SK-N-SH (cell line): ENCODE data around the gene UBE4B. TPM values are rescaled to one million over a fixed set of nuclear protein-coding genes. Genes with fewer than 3 reads are reported as not detected.
A peak's percentile ranks its signal among the peaks of the same experiment; 100 is the strongest.

Experiments used
- CTCF ChIA-PET: fragments of 300-600, 350-600 bp; formaldehyde crosslinking; extraction: SDS; loops from one replicate; lab custom pipeline; 2021; lab: Yijun Ruan, JAX
- POLR2A ChIA-PET: fragments of 350-600 bp; sonication (Branson Sonifier 250); formaldehyde crosslinking; extraction: SDS; loops from one replicate; lab custom pipeline; 2020; ENCODE audit warnings: antibody characterized with exemption, inconsistent platforms; lab: Yijun Ruan, JAX
- DNase-seq: peaks from one replicate; pipeline ENCODE4 v3.0.0; 2012
- H2AFZ ChIP-seq: fragments of 200-600 bp; sonication (generic); 2 replicates; pipeline ENCODE4 v1.8.1; 2016; ENCODE audit warnings: antibody characterized with exemption, mild to moderate bottlenecking, low read depth
- H3F3A ChIP-seq: fragments of 200-600 bp; sonication (generic); replicated peaks from 2 replicates; pipeline ENCODE3; 2016; ENCODE audit warnings: antibody characterized with exemption, mild to moderate bottlenecking; ENCODE audit not compliant: insufficient read depth
- H3K27ac ChIP-seq, 2 experiments: fragments of 200-500 bp in 1 of 2; fragments of 200-600 bp in 1 of 2; sonication (Bioruptor generic) in 1 of 2; sonication (generic), shearing (Covaris generic) in 1 of 2; 2 replicates each; pipeline versions ENCODE4 v1.5.1 to v1.6.1; 2014 to 2016; ENCODE audit warnings: low read depth in 2 of 2, inconsistent platforms in 1 of 2, low read length in 1 of 2, mild to moderate bottlenecking in 1 of 2, mixed read lengths in 1 of 2
- H3K27me3 ChIP-seq: fragments of 200-600 bp; sonication (generic), shearing (Covaris generic); 2 replicates; pipeline ENCODE4 v1.6.1; 2016; ENCODE audit warnings: mixed run types; ENCODE audit not compliant: insufficient read depth
- H3K36me3 ChIP-seq, 2 experiments: fragments of 200-500 bp in 1 of 2; fragments of 200-600 bp in 1 of 2; sonication (Bioruptor generic) in 1 of 2; sonication (generic) in 1 of 2; replicated peaks in 1 of 2; 2 replicates each; pipeline versions ENCODE3 to v1.5.1; 2014 to 2016; ENCODE audit warnings: low read length in 1 of 2, mild to moderate bottlenecking in 1 of 2; ENCODE audit not compliant: insufficient read depth in 2 of 2, control insufficient read depth in 1 of 2
- H3K4me1 ChIP-seq, 2 experiments: fragments of 200-500 bp in 1 of 2; fragments of 200-600 bp in 1 of 2; sonication (Bioruptor generic) in 1 of 2; sonication (generic), shearing (Covaris generic) in 1 of 2; 2 replicates each; pipeline versions ENCODE4 v1.5.1 to v1.6.1; 2014 to 2016; ENCODE audit warnings: low read depth in 1 of 2, low read length in 1 of 2, mixed run types in 1 of 2; ENCODE audit not compliant: insufficient read depth in 2 of 2, control insufficient read depth in 1 of 2
- H3K4me2 ChIP-seq: fragments of 200-600 bp; sonication (generic), shearing (Covaris generic); 2 replicates; pipeline ENCODE4 v1.6.1; 2017; ENCODE audit warnings: mixed run types
- H3K4me3 ChIP-seq, 2 experiments: fragments of 200-500 bp in 1 of 2; fragments of 200-600 bp in 1 of 2; sonication (Bioruptor generic) in 1 of 2; sonication (generic), shearing (Covaris generic) in 1 of 2; 2 replicates each; pipeline versions ENCODE4 v1.5.1 to v1.8.1; 2014 to 2016; ENCODE audit warnings: low read depth in 2 of 2, inconsistent platforms in 1 of 2, low read length in 1 of 2, mild to moderate bottlenecking in 1 of 2, mixed read lengths in 1 of 2, moderate library complexity in 1 of 2
- H3K79me2 ChIP-seq: fragments of 200-600 bp; sonication (generic); 2 replicates; pipeline ENCODE4 v1.8.1; 2017; ENCODE audit warnings: mild to moderate bottlenecking; ENCODE audit not compliant: insufficient read depth
- H3K9ac ChIP-seq: fragments of 200-600 bp; sonication (generic); 2 replicates; pipeline ENCODE4 v1.6.1; 2017; ENCODE audit warnings: mixed run types
- H3K9me2 ChIP-seq: fragments of 200-600 bp; sonication (generic); 2 replicates; pipeline ENCODE4 v1.6.1; 2017; ENCODE audit warnings: mixed run types
- H3K9me3 ChIP-seq: fragments of 200-600 bp; sonication (generic); 2 replicates; pipeline ENCODE4 v1.6.1; 2017; ENCODE audit warnings: mixed run types, mild to moderate bottlenecking, moderate library complexity
- H4K20me1 ChIP-seq: fragments of 200-600 bp; sonication (generic); 2 replicates; pipeline ENCODE4 v1.6.1; 2017; ENCODE audit warnings: mild to moderate bottlenecking, mixed run types; ENCODE audit not compliant: insufficient read depth
- CHD2 ChIP-seq: fragments of 150-350 bp; IDR thresholded peaks from 2 replicates; pipeline ENCODE4 v1.6.1; 2018; ENCODE audit warnings: low read length; ENCODE audit not compliant: partially characterized antibody
- CTCF ChIP-seq: fragments of 200-600 bp; sonication (generic); IDR thresholded peaks from 2 replicates; pipeline ENCODE4 v1.6.1; 2017; ENCODE audit warnings: antibody characterized with exemption, mild to moderate bottlenecking, moderate library complexity
- ELF1 ChIP-seq: IDR thresholded peaks from 2 replicates; pipeline ENCODE4 v1.4.0; 2012
- EP300 ChIP-seq, 2 experiments: IDR thresholded peaks; 2 replicates each; pipeline versions ENCODE4 v1.4.0 to v1.6.1; 2012; ENCODE audit warnings: borderline replicate concordance in 1 of 2, low read depth in 1 of 2, low read length in 1 of 2
- EZH2phosphoT487 ChIP-seq: fragments of 200-600 bp; sonication (generic); IDR thresholded peaks from 2 replicates; pipeline ENCODE4 v1.6.1; 2017; ENCODE audit warnings: low read depth, mixed run types, mild to moderate bottlenecking, antibody characterized with exemption, moderate library complexity, borderline replicate concordance
- FOXJ3 ChIP-seq: sonication (generic); formaldehyde crosslinking; IDR thresholded peaks from 2 replicates; pipeline ENCODE4 v1.5.1; 2020; ENCODE audit warnings: mild to moderate bottlenecking, missing genetic modification reagents
- FOXM1 ChIP-seq: IDR thresholded peaks from 2 replicates; pipeline ENCODE4 v1.4.0; 2012; ENCODE audit warnings: low read depth, mild to moderate bottlenecking
- GATA2 ChIP-seq: sonication (generic); formaldehyde crosslinking; IDR thresholded peaks from 2 replicates; pipeline ENCODE4 v1.5.0; 2020; ENCODE audit warnings: mild to moderate bottlenecking, missing genetic modification reagents
- IRF3 ChIP-seq: fragments of 150-350 bp; IDR thresholded peaks from 2 replicates; pipeline ENCODE4 v1.6.1; 2016; ENCODE audit warnings: mild to moderate bottlenecking, low read depth, low read length
- JUND ChIP-seq: IDR thresholded peaks from 2 replicates; pipeline ENCODE4 v1.4.0; 2012
- MEF2A ChIP-seq: IDR thresholded peaks from 2 replicates; pipeline ENCODE4 v1.4.0; 2012; ENCODE audit warnings: low read depth, borderline replicate concordance
- NFIC ChIP-seq: IDR thresholded peaks from 2 replicates; pipeline ENCODE4 v1.4.0; 2012; ENCODE audit warnings: borderline replicate concordance
- RCOR1 ChIP-seq: fragments of 150-350 bp; IDR thresholded peaks from 2 replicates; pipeline ENCODE4 v1.6.1; 2017; ENCODE audit warnings: antibody characterized with exemption, low read length
- RFX5 ChIP-seq: IDR thresholded peaks from 2 replicates; pipeline ENCODE4 v1.6.1; 2012; ENCODE audit warnings: mild to moderate bottlenecking, improper control_type of control experiment, low read length
- SIN3A ChIP-seq: IDR thresholded peaks from 2 replicates; pipeline ENCODE4 v1.6.1; 2012; ENCODE audit warnings: low read depth, mild to moderate bottlenecking, low read length, moderate library complexity, borderline replicate concordance
- YY1 ChIP-seq: IDR thresholded peaks from 2 replicates; pipeline ENCODE4 v1.4.0; 2012; ENCODE audit warnings: low read depth, mild to moderate bottlenecking
- ZBTB33 ChIP-seq: IDR thresholded peaks from 2 replicates; pipeline ENCODE4 v1.4.0; 2012; ENCODE audit warnings: low read depth, borderline replicate concordance
- WGBS: methylation state at CpG from one replicate; pipeline ENCODE4 v1.1.6; 2017; ENCODE audit warnings: low lambda C conversion rate; 5-methylcytosine and 5-hydroxymethylcytosine counted together
- polyA plus RNA-seq, 3 experiments: library from polyadenylated mRNA; depleted of rRNA; stranded (reverse); fragments of >200 nt; gene quantifications; 2 replicates each; pipeline ENCODE4 v1.2.3, GENCODE V29; 2012
- TF ChIP-seq, protein P1 (sequence below): IDR thresholded peaks from 2 replicates; pipeline ENCODE4 v1.4.0; 2012; ENCODE audit warnings: low read depth, borderline replicate concordance

UBE4B gene
- polyA plus RNA-seq, 1 of the 3 experiments (the other 2 are of a cell fraction) = 19.1 TPM

- TF ChIP-seq FOXJ3 (CRISPR knock-in tag) (no peak), YY1 (peak; percentile 94), ZBTB33 (no peak), IRF3 (0 out of 2 replicates have a peak, but pooled peaks have one; percentile 12)
These were observed at the start of gene UBE4B (continued) for GRCh38 chr1:10032590-10033358.

DNA sequence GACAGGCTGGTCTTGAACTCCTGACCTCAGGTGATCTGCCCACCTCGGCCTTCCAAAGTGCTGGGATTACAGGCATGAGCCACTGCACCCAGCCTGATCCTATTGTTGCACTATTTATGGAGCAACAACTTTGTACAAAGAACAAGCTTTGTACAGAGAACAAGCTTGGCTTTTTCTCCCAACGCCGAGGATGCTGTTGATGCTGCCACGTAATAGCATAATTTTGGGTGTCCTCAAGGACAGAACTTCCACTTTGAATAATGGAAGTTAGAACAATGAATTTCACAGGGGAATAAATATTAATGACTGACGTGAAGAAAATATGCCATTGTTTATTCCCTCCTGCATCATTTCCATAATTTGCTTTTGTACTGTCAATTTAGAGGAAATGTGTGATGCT lies 48.5 kb upstream of the UBE4B start:
- no peaks in the 10 kb centered on the region for H3F3A ChIP-seq
- H3K27me3 ChIP-seq = no peaks in the 10 kb centered on the region
- H3K4me3 ChIP-seq = no peak overlapping the region
- H3K9me2 ChIP-seq = no peaks in the 10 kb centered on the region
- ChIA-PET CTCF (no interaction called here), POLR2A (no interaction called here)
- no peak overlapping the region for H2AFZ ChIP-seq
- no peak overlapping the region for H3K9ac ChIP-seq
- H3K36me3 ChIP-seq = peaks cover 4 to 7% of the 10 kb centered on the region in 2 experiments
- TF ChIP-seq FOXM1 (no peak), FOXJ3 (CRISPR knock-in tag) (no peak), EZH2phosphoT487 (no peak), GATA2 (CRISPR knock-in tag) (no peak), RCOR1 (no peak), EP300 (IDR thresholded peaks at IDR 0.05; ENCODE audit: borderline replicate concordance in 1 of 2, low read depth in 1 of 2, low read length in 1 of 2) (no peak)
- H4K20me1 ChIP-seq = no peaks in the 10 kb centered on the region
- no peak overlapping the region for H3K27ac ChIP-seq
- 94% methylated on average over 5 of the region's 5 CpGs for WGBS
- H3K9me3 ChIP-seq = no peaks in the 10 kb centered on the region
- DNase-seq = no peak
- H3K4me1 ChIP-seq = no peaks in the 10 kb centered on the region
- H3K79me2 ChIP-seq = no peaks in the 10 kb centered on the region
- no peak overlapping the region for H3K4me2 ChIP-seq

DNA sequence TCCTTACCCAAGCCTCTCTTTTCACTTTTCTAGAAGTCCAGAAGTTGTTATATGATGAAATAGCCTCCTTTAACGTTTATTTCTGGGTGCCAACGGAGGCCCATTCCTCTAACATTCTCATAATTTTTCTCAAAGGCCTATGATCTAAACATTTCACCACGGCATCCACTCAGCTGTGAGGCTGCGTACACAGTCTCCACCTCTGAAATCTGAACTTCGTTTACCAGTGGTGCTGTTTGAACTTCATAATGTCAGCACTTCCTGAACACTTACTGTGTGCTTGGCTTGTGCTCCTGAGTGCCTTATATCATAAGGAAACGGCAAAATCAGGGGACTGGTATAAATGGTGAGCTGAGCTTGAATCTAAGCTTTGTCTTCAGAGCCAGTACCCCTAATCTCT lies 47.8 kb upstream of the UBE4B start:
- H3K36me3 ChIP-seq = peaks cover 4 to 7% of the 10 kb centered on the region in 2 experiments
- H2AFZ ChIP-seq = no peak overlapping the region
- H3K4me1 ChIP-seq = no peaks in the 10 kb centered on the region
- WGBS = 62% methylated on average over 6 of the region's 6 CpGs
- H3K4me3 ChIP-seq = no peak overlapping the region
- H3K27ac ChIP-seq = no peak overlapping the region
- no peak overlapping the region for H3K4me2 ChIP-seq
- H3K27me3 ChIP-seq = no peaks in the 10 kb centered on the region
- no peaks in the 10 kb centered on the region for H3K9me3 ChIP-seq
- no peak for DNase-seq
- H3K79me2 ChIP-seq = no peaks in the 10 kb centered on the region
- POLR2A ChIA-PET = no interaction called here
- no peak overlapping the region for H3K9ac ChIP-seq
- H3K9me2 ChIP-seq = no peaks in the 10 kb centered on the region
- TF ChIP-seq NFIC = no peak
- TF ChIP-seq MEF2A = no peak
- TF ChIP-seq JUND = no peak
- no peak for TF ChIP-seq CHD2
- TF ChIP-seq SIN3A = no peak
- TF ChIP-seq, protein P1, sequence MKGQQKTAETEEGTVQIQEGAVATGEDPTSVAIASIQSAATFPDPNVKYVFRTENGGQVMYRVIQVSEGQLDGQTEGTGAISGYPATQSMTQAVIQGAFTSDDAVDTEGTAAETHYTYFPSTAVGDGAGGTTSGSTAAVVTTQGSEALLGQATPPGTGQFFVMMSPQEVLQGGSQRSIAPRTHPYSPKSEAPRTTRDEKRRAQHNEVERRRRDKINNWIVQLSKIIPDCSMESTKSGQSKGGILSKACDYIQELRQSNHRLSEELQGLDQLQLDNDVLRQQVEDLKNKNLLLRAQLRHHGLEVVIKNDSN = no peak
- TF ChIP-seq ELF1 = no peak
- no peak for TF ChIP-seq RFX5
- no peak for TF ChIP-seq CTCF
- TF ChIP-seq, all 33 proteins: peak for 0
- Histone ChIP-seq H4K20me1 (no peaks in the 10 kb centered on the region), H3F3A (no peaks in the 10 kb centered on the region)
- CTCF ChIA-PET = no interaction called here
